ENCODE data around the gene IZUMO2.

IZUMO2 gene

DNA sequence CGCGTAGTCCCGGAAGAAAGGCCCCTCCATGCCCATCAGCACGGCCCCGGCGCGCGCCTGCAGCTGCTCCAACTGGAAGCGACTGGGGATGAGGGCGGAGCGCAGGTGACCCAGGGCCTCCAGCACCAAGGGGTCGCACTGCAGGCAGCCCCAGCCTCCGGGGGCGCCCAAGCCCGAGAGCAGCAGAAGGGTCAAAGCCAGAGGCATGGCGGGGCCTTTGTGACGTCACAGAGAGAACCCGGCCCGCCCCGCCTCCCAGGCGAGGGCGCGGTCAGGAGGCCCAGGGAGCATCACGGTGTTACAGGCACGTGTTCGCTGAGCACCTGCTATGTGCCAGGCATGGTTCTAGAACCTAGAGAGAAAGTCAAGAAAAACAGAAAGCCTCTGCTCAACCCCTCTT, at the start of gene IZUMO2:
TSS of gene IZUMO2 (minus strand) at position 294 of the 400 bp plus-strand sequence. CDS start at position 207, 87 bp downstream.
- no peak for DNase-seq

DNA sequence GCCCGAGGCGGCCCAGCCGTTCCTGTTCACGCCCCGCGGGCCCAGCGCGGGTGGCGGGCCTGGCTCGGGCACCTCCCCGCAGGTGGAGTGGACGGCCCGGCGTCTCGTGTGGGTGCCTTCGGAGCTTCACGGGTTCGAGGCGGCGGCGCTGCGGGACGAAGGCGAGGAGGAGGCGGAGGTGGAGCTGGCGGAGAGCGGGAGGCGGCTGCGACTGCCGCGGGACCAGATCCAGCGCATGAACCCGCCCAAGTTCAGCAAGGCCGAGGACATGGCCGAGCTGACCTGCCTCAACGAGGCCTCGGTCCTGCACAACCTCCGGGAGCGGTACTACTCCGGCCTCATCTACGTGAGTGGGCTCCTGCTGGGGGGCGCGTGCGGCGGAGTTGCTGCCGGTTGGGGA, 47.3 kb upstream of the IZUMO2 start:
- DNase-seq: no peak

DNA sequence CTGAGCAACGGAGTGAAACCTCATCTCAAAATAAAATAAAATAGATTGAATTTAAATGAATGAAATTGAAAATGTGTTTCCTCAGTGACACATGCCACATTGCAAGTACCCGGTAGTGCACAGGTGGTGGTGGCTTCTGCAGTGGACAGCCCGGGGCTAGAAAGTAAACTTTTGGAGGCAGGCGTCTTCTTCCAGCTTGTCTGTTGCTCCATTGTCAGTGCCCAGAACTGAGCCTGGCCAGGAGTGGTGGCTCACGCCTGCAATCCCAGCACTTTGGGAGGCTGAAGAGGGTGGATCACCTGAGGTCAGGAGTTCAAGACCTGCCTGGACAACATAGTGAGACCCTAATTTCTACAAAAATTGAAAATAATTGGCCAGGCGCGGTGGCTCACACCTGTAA, 46.0 kb upstream of the IZUMO2 start:
- DNase-seq: no peak

GRCh38 chr19:50207730-50208129, 44.6 kb upstream of the IZUMO2 start:
- DNase-seq: no peak

- DNase-seq: no peak
Observed at GRCh38 chr19:50206191-50206590, 43.1 kb upstream of the IZUMO2 start.

DNA sequence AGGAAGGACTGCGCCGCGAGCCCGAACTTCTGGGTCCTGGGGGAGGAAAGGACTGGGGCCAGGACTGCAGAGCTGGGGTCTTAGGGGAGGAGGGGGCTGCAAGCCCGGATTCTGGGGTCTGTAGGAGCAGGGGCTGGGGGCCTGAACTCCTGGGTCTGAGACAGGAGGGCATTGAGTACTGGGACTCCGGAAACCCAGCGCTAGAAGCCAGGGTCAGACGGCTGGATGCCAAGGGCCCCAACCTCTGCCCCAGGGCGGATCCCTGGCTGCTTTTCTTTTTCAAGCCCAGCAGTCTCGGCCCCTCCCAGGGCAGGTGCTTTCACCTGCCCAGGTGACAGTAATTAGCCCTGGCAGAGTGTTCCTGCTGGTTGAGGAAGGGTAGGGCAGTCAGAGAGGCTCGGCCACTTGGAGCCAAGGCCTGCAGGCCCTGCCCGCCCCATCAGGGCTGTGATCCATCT, 42.6 kb upstream of the IZUMO2 start:
- peak; percentile 19 for DNase-seq

- peak; percentile 88 for DNase-seq
Observed at GRCh38 chr19:50204811-50205675, 42.0 kb upstream of the IZUMO2 start.

GRCh38 chr19:50204081-50204428, 41.0 kb upstream of the IZUMO2 start:
- DNase-seq: no peak

GRCh38 chr19:50203281-50204080, 40.4 kb upstream of the IZUMO2 start, which contains the start of gene MYH14:
Gene MYH14, plus strand, starts transcription at chr19:50203622. Its CDS starts 6,744 bp downstream, at chr19:50210366.
- peak; percentile 95 for DNase-seq

DNA sequence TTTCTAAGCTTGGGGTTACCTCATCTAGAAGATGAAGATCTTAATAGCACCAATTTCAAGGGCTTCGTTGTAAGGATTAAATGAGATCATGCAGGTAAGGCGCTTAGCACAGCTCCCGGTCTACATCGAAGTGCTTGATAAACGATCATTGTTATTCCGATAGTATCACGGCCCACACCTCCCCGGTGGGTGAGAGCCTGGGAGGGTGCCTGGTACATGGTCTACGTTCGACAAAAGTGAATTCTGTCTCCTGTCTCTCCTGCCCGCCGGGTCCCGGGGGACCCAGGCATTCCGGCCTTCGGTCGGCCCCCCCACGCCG, 39.8 kb upstream of the IZUMO2 start:
- no peak for DNase-seq

DNA sequence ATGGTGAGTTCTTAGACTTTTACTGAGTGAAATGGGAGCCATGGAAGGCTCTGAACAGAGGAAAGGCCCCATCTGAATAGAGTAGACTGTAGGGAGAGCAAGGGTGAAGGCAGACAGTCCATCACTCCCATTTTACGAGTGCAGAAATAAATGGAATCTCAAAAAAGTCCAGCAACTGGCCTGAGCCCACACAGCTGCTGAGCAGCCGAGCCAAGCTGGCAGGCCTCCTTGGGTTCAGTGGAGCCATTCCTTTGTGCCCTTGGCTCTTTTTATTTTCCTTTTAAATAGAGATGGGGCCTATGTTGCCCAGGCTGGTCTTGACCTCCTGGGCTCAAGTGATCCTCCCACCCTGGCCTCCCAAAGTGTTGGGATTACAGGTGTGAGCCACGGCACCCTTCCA, 39.3 kb upstream of the IZUMO2 start:
- DNase-seq: no peak

DNA sequence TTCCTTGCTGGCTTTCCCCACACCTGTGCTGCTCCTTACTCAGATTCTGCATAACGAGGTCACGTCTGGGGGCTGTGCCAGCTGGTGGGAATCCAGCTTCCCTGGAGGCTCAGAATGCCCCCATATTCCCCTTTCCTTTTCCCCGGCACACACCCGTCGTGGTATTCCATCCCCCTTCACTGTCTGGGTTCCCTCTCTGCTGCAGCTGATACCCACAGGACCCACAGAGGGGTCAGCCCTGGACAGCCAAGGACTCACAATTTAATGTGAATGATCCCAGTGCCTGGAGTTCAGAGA, 36.1 kb upstream of the IZUMO2 start:
- peak; percentile 70 for DNase-seq

GRCh38 chr19:50198431-50199258, 35.6 kb upstream of the IZUMO2 start:
- peak; percentile 36 for DNase-seq

DNA sequence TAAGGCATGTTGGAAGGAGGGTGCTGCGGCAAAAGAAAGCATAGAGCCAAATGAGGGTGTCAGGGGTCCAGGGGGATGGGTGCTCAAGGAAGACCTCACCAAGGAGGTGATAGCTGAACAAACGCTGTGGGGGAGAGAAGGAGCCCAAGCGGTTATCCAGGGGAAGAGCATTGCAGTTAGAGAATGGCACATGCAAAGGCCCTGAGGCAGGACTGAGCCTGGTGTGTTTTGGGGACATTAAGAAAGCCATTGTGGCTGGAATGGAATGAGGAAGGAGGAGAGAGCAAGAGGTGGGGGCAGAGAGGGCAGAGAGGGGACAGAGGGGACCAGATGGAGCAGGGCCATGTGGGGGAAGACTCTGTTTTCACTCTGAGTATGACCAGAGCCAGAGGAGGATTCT, 34.3 kb upstream of the IZUMO2 start:
- no peak for DNase-seq

GRCh38 chr19:50196322-50196932, 33.3 kb upstream of the IZUMO2 start:
- no peak for DNase-seq

DNA sequence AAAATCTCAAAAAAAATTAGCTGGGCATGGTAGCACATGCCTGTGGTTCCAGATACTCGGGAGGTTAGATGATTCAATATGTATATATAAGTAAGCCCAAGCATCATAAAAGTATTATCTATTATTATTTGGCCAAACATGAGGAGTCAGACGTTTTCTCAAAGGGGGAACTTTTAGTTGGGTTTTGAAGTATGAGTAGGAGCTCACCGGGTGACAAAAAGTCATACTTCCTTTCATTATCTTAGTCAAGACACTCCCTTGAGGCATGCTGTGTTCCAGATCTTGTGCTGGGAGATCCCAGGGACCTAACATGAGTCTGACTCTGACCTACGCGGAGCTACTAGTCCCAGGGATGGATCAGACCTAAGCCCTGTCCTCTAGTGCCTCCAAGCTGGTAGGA, 32.1 kb upstream of the IZUMO2 start:
- DNase-seq: no peak

GRCh38 chr19:50192463-50193211, 29.6 kb upstream of the IZUMO2 start:
- no peak for DNase-seq

DNA sequence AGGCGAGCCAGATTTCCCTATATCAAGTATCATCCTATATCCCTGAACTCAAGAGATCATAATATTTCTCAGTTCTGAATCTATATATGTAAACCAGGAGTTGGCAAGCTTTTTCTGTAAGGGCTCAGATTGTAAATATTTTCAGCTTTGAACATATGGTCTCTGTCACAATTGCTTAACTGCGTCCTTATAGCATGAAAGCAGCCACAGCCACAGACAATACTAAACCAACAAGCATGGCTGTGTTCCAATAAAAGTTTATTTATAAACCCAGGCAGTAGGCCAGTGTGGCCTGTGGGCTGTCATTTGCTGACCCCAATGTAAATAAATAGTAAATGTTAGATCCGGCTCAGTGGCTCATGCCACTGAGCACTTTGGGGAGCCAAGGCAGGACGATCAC, 28.1 kb upstream of the IZUMO2 start:
- DNase-seq: peak; percentile 90

- DNase-seq: no peak
Observed at GRCh38 chr19:50190439-50190891, 27.4 kb upstream of the IZUMO2 start.

DNA sequence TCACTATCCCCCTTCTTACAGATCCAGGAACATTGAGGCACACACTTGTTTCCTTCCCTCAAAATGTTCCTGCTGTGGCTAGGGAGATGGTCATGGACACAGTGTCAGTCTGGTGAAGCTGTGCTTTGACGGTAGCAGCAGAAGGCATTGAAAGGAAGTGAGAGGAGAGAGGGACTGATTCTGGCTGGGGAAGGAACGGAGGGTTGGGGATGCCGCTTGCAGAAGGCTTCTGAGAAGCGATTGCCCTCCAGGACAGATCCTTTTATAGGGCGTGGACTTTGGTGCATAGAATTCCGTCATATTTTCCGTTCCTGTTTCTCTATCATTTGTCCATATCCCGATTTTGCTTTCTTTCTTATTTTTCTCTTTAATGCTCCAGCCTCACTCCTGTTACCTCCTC, 26.2 kb upstream of the IZUMO2 start:
- DNase-seq: no peak

DNA sequence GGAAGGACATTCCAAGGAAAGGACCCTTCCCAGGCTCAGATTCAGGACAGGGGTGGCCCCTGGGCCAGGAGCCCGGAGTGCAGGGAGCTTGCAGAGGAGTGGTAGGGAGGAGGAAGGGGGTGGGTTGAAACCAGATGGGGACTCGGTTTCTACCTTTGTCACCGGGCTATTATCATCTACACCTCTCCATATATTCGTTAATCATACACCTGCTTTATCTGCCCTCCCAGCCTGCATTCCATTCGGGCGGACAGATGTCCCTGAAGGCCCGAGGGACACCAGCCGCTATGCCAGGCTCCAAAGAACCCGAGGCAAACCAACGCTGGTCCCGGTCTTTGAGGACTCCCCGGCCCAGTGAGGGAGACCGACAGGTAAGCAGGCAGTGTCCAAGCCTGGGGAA, 24.9 kb upstream of the IZUMO2 start:
- no peak for DNase-seq

DNA sequence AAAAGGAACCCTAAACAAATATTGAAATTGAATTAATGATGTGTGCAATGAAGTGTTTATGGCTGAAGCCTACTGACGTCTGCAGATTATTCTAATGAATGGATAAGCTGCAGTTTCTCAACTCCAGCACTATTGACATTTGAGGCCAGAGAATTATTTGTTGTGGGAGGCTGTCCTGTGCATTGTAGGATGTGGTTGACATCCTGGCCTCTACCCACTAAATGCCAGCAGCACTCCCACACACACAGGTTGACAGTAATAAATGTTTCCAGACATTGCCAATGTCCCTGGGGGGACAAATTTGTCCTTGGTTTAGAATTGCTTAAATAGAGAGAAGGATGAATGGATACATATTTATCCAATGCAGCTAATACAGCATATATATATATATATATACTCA, 21.1 kb upstream of the IZUMO2 start:
- DNase-seq: no peak

Measured in NCI-H2171 treated with DMSO at 0.1 percent for 48 hours (cell line).